GM18498 (cell line): Measurements from ENCODE around the gene ITPKC.
"Not testable (repeated sequence)": the region's sequence is repeated elsewhere in the genome, so short reads cannot be mapped to it uniquely, and the experiment has no call there.

Source experiments
- ATAC-seq: cut with Tn5 transposase; IDR thresholded peaks from one replicate; pipeline ENCODE4 v1.9.1; 2021; ENCODE audit warnings: mild to moderate bottlenecking, moderate library complexity; ENCODE audit not compliant: unreplicated experiment

The ITPKC gene

GRCh38 chr19:40759352-40759751 lies 42.4 kb downstream of the ITPKC start:
- no peak for ATAC-seq

DNA sequence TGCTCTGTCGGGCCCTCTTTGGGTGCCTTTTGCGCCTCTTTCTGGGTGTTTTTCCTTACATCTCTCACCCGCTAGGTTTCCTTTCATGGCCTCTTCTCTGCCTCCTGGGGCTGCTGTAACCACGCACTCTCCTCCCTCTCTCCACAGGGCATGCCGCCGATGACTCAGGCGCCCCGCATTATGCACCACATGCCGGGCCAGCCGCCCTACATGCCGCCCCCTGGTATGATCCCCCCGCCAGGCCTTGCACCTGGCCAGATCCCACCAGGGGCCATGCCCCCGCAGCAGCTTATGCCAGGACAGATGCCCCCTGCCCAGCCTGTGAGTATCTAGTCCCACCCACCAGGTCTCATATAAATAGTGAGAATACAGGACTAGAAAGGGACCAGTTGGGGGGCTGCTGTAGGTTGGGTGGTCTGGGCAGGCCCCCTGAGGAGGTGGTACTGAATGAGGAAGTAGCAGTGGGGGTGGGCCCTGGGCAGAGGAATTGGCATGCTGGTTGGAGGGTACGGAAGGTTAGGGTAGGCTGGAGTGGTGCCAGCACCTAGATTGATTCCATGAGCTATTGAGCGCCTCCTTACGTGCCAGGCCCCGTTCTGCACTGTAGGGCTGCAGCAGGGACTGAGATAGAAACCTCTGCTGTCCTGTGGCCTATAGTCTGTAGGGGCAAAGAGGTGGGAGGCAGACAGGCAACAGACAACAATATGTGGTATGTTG lies 46.0 kb downstream of the ITPKC start:
- no peak for ATAC-seq

DNA sequence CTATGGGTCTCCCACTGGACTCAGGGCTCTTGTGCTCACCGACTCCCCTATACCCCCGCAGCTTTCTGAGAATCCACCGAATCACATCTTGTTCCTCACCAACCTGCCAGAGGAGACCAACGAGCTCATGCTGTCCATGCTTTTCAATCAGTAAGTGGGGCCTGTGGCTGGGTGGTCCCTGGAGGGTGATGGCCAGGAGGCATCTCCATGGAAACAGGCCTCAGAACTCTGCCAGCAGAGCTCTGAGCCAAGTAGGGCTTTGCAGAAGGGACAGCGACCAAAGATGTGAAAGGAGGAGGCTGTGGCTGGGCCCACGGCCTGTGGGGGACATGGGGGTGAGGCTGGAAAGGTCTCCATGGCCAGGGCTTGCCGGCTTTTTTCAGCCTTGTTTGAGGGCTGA lies 46.6 kb downstream of the ITPKC start:
- ATAC-seq: no peak

- no peak for ATAC-seq
Measured at GRCh38 chr19:40763963-40764362, 47.1 kb downstream of the ITPKC start.

DNA sequence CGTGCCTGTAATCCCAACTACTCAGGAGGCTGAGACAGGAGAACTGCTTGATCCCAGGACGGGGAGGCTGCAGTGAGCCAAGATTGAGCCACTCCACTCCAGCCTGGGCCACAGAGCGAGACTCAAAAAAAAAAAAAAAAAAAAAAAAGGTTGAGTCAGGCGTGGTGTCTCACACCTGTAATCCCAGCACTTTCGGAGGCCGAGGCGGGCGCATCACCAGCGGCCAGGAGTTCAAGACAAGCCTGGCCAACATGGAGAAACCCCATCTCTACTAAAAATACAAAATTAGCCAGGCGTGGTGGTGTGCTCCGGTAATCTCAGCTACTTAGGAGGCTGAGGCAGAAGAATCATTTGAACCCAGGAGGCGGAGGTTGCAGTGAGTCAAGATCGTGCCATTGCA lies 49.5 kb downstream of the ITPKC start:
- not testable (repeated sequence) for ATAC-seq

DNA sequence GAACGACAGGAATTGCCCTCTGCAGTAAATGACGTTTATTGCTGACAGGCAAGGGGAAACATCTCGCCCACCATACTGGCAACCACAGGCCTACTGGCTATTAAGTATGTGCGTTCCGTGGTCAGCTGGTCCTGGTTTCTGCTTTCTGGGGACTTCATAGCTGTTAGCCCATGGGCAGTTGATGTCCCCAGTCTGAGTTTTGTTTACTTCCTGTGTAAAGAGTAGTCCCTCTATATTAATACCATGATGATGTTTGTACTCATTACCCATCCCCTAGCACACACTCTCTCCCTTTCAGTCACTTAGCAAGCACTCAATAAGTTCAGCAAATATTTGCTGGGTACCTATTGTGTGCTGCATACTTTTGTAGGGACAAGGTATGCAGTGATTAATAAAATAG lies 52.0 kb downstream of the ITPKC start:
- ATAC-seq: no peak

DNA sequence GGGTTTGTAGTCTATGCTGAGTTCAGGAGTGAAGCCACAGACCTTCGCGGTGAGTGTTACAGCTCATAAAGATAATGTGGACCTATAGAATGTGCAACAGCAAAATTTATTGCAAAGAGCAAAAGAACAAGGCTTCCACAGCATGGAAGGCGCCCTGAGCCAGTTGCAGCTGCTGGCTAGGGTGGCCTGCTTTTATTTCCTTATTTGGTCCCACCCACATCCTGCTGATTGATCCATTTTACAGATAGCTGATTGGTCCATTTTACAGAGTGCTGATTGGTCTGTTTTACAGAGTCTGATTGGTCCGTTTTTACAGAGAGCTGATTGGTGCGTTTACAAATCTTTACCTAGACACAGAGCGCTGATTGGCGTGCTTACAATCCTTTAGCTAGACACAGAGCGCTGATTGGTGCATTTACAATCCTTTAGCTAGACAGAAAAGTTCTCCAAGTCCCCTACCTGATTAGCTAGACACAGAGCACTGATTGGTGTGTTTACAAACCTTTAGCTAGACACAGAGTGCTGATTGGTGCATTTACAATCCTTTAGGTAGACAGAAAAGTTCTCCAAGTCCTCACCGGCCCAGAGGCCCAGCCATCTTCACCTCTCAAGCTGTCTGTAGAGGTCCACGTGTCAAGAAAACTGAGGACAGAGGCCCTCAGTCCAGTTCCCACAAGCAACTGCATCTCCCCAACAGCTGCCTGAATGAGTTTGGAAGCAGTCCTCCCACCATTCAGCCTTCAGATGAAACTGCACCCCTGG lies 54.4 kb downstream of the ITPKC start:
- ATAC-seq: not testable (repeated sequence)

DNA sequence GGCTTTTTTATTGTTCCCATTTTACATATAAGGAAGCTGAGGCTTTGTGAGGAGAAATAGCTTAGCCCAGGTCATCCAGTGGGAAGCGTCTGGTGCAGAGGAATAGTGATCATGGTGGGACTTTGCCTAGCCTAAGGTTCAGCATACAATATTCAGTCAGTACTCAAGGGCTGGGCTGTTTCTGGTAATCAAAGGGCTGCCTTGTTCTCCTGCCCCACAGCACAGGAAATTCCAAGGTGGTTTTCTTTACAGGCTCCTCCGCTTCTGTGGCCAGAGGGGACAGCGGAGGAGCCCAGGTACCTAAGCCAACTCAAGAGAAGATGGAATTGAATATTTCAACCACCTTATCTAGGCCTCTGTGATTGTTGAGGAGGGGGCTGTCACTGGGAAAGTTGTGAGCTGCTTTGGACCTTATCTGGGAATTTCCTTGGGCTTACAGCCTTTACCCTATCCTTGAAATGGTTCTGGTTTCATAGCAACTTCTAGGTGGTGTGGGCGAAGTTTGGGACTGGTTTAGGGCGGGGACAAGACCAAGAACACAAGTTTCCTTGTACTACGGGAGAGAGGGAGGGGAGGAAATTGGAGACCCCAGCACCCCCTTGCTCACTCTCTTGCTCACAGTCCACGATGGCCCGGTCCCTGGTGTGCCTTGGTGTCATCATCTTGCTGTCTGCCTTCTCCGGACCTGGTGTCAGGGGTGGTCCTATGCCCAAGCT lies 58.2 kb downstream of the ITPKC start, which contains the start of gene MIA:
Gene MIA, plus strand, starts transcription at position 606 of the 716 bp plus-strand sequence. Its CDS starts 22 bp downstream, at position 628.
- ATAC-seq: no peak

GRCh38 chr19:40775632-40776022 lies 58.7 kb downstream of the ITPKC start:
- no peak for ATAC-seq

DNA sequence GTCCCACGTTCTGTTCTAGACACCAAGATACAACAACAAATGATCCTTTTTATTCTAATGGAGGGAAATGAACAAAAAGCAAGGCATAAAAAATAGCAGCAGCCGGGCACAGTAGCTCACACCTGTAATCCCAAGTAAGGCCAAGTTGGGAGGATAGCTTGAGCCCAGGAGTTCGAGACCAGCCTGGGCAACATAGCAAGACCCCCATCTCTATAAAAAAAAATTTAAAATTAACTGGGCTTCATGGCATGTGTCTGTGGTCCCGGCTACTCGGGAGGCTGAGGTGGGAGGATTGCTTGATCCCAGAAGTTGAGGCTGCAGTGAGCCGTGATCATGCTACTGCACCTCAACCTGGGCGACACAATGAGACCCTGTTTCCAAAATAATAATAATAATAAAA lies 59.5 kb downstream of the ITPKC start:
- ATAC-seq: no peak

- ATAC-seq: peak; percentile 61
Measured at GRCh38 chr19:40776932-40777644, 60.2 kb downstream of the ITPKC start.

- ATAC-seq: no peak
Measured at GRCh38 chr19:40777645-40777936, 60.7 kb downstream of the ITPKC start.

- ATAC-seq: peak; percentile 67
Measured at GRCh38 chr19:40777937-40778705, 61.2 kb downstream of the ITPKC start, which contains the start of gene RAB4B. TSS of gene RAB4B (plus strand) at chr19:40778247. CDS start at chr19:40778376, 129 bp downstream.

- no peak for ATAC-seq
Measured at GRCh38 chr19:40778706-40779284, 61.9 kb downstream of the ITPKC start.

DNA sequence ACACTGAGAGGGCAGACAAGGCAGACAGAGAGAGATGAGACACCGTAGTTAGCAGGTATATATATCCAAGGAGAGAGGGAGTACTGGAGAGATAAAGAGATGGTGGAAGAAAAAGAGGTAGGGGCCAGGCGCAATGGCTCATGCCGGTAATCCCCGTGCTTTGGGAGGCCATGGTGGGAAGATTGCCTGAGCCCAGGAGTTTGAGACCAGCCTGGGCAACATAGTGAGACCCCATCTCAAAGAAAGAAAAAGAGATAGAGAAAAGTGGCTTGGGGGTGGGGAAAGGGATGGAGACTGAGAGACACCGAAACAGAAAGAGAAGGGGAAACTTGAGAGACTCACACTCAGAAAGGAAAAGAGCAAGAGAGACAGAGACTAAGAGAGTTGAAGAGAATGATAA lies 63.7 kb downstream of the ITPKC start:
- no peak for ATAC-seq

GRCh38 chr19:40781140-40781539 lies 64.2 kb downstream of the ITPKC start:
- ATAC-seq: no peak

GRCh38 chr19:40783711-40784110 lies 66.8 kb downstream of the ITPKC start:
- no peak for ATAC-seq

DNA sequence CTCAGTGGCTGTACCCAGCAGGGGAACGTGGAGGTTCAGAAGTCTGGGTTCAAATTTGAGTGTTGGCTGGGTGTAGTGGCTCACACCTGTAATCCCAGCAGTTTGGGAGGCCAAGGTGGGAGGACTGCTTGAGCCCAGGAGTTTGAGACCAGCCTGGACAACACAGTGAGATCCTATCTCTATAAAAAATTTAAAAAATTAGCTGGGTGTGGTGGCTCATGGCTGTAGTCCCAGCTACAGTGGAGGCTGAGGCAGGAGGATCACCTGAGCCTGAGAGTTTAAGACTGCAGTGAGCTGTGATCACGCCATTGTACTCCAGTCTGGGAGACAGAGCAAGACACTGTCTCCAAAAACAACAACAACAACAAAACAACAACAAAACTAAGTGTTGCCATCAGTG lies 67.2 kb downstream of the ITPKC start:
- ATAC-seq: not testable (repeated sequence)

GRCh38 chr19:40785526-40785925 lies 68.6 kb downstream of the ITPKC start:
- no peak for ATAC-seq
